ENCODE data around the gene ZNF511. TPM values are rescaled to one million over a fixed set of nuclear protein-coding genes. Genes with fewer than 3 reads are reported as not detected.

ZNF511 gene
- total and polyA plus RNA-seq, 9 of the 15 experiments (the other 6 are each of a cell fraction or from before 2014, with no cell fraction given) = 0.61 to 69.3 (median 40.1) TPM

- TF ChIP-seq TAF15 (IDR thresholded peaks at IDR 0.05; ENCODE audit: low read depth, low read length) = no peak
- no peak for TF ChIP-seq ZBTB43 (CRISPR knock-in tag; IDR thresholded peaks at IDR 0.05)
- no peak for TF ChIP-seq EGR1 (conservative IDR thresholded peaks at IDR 0.05)
- no peak for TF ChIP-seq RNF2 (IDR thresholded peaks at IDR 0.05)
- TF ChIP-seq ZSCAN29 (IDR thresholded peaks at IDR 0.05) = no peak
These were observed 19.0 kb upstream of the ZNF511 start (continued) for GRCh38 chr10:133289761-133290160.

DNA sequence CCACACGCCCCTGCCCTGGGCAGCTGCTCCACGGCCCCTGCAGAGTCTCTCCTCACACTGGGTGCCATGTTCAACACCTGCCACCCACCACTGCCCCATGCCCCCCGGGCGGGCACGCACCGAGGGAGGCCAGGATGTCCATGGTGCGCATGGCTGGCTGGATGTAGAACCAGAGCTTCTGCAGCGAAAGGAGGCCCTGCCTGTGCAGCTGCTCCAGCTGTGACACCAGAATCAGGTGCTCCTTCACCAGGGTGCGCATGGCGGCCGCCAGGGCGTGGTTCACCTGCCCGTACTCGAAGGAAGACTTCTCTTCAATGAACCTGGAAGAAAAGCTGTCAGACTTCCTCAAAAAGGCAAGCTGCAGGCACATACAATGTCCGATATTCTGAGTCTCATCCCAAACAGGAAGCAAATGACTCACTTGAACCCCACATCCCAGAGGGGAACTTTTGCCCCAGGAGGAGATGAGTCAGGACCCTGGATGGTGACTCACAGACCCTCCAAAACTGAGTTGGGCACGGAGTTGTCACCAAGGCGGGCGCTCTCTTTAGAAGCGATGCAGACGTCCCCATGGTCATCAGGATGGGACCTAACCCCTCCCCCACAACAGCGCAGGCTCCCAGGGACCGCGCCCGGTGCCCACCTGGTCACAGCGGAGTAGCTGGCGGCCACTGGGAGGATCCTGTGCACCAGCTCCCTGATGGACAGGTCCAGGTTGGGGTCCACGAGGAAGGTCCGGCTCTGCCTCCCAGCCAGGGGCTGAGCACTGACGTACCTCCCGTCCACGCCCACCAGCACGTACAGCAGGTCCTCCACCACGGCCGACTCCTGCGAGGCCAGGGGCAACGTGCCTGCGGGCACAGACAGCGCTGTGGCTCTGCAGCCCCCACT, 15.6 kb upstream of the ZNF511 start:
- Histone ChIP-seq H4K20me1 (replicated peaks; ENCODE audit: control insufficient read depth, insufficient read depth, low read length) (no peaks in the 10 kb centered on the region), H3K4me2 (ENCODE audit: insufficient read depth, low read length) (no peak overlapping the region), H3K4me3 (no peak overlapping the region), H3K9ac (ENCODE audit: insufficient read depth in 1 of 2, low read depth in 2 of 2, low read length in 2 of 2) (no peak overlapping the region), H3K27me3 (ENCODE audit: control insufficient read depth in 2 of 2, insufficient read depth in 2 of 2, low read length in 2 of 2) (no peaks in the 10 kb centered on the region), H2AFZ (ENCODE audit: low read depth, low read length) (no peak overlapping the region), H3K36me3 (ENCODE audit: control insufficient read depth, insufficient read depth, low read length) (peaks cover 71% of the 10 kb centered on the region; the same call in 2 of the 3 replicates), H3K4me1 (replicated peaks in 1 of 2; ENCODE audit: control insufficient read depth in 2 of 2, insufficient read depth in 2 of 2, low read length in 2 of 2) (no peaks in the 10 kb centered on the region), H3K79me2 (ENCODE audit: control insufficient read depth, insufficient read depth, low read length) (no peaks in the 10 kb centered on the region), H3K27ac (ENCODE audit: extremely low read depth, low read depth, low read length) (no peak overlapping the region), H3K9me3 (replicated peaks; ENCODE audit: control insufficient read depth, insufficient read depth, low read depth, low read length) (no peaks in the 10 kb centered on the region), H3K9me1 (ENCODE audit: control insufficient read depth, insufficient read depth, low read length) (no peaks in the 10 kb centered on the region)
- intact Hi-C loops (cut with micrococcal nuclease) = no loop called here
- in situ Hi-C loops (cut with MboI) = no loop called here
- ChIA-PET CTCF (ENCODE audit: low intra/inter-chr PET ratio) (no interaction called here), POLR2A (interaction anchor here (1.0 to 1.1 kb wide), 3 partner anchors 10 to 32 kb away, joined by 3 to 4 read pairs (median 4); no protein-coding TSS in a partner anchor)
- no peak for FAIRE-seq
- no TSS peak for BruUV-seq (replicated peaks)
- ATAC-seq = no peak
- TF ChIP-seq POLR2G (IDR thresholded peaks at IDR 0.05; ENCODE audit: low read depth, low read length) = peak; percentile 48
- TF ChIP-seq SMAD4 (CRISPR knock-in tag; conservative IDR thresholded peaks at IDR 0.05) = no peak
- no peak for TF ChIP-seq RBM14 (IDR thresholded peaks at IDR 0.05; ENCODE audit: borderline replicate concordance, insufficient read depth, low read depth, low read length)
- peak; percentile 47; the same call in 1 of the 2 replicates for TF ChIP-seq ATF3 (IDR thresholded peaks at IDR 0.05)
- TF ChIP-seq ATF3 (CRISPR knock-in tag; conservative IDR thresholded peaks at IDR 0.05) = no peak
- TF ChIP-seq RBFOX2 (IDR thresholded peaks at IDR 0.05; ENCODE audit: low read depth, low read length) = peak; percentile 34; the same call in 1 of the 2 replicates
- no peak for TF ChIP-seq ZNF239 (CRISPR knock-in tag; IDR thresholded peaks at IDR 0.05)
- peak; percentile 38; the same call in 1 of the 2 replicates for TF ChIP-seq FOSL1 (tag; conservative IDR thresholded peaks at IDR 0.05)
- DNase-seq (ENCODE audit: extremely low read depth in 1 of 4, low spot score in 3 of 4) = no peak
- WGBS (ENCODE audit: insufficient coverage, low coverage, missing lambda C conversion rate) = 97% methylated on average over 20 of the region's 38 CpGs

All from K562 (cell line).